DMS 273 (cell line): ENCODE data around the gene CLASP1.
"Not testable (repeated sequence)": the region's sequence is repeated elsewhere in the genome, so short reads cannot be mapped to it uniquely, and the experiment has no call there.

ENCODE experiments used
- DNase-seq: peaks from one replicate; lab custom pipeline; 2025; ENCODE audit not compliant: unreplicated experiment; lab: John Stamatoyannopoulos, UW

CLASP1 gene

DNA sequence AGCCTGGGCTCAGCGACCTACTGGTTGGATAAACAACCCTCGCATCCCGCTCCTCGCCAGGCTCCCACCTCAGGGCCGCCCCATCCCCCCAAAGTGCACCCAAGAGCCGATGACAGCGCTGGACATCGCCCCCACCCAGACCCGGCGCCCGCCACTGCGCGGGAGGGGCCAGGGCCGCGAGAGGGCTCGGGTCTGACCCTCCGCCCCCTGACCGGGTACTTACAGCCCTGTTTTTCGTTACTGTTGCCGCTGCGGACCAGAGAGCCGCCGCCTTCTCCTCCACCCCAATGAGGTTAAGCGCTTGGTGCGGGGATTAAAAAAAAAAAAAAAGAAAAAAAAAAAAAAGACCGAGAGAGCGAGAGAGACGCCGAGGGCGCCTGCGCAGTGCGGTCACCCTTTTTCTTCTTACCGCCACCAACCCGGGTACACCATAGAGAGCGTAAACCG, at the start of gene CLASP1:
CLASP1 (minus strand) TSS at position 314 of the 447 bp plus-strand sequence. CDS start 43,567 bp downstream, outside the sequence.
- DNase-seq, result peak; percentile 79

- DNase-seq, result no peak
Measured at GRCh38 chr2:121698318-121698930, 49.2 kb upstream of the CLASP1 start.

- DNase-seq, result no peak
Measured at GRCh38 chr2:121697108-121697631, 47.9 kb upstream of the CLASP1 start.

GRCh38 chr2:121696410-121696930, 47.2 kb upstream of the CLASP1 start:
- peak; percentile 10 for DNase-seq

DNA sequence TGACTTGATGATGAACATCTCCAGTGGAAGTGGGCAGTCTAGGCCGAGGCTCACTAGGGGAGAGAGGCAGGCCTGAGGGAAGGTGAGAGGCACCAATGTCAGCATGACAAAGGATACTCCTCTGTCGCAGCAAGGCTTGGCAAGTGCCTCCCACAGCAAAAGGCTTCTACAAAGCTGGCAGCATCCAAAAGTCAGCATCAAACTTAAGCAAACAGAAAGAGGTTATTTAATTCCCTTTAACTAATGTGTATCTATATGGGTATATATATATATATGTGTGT, 45.8 kb upstream of the CLASP1 start:
- no peak for DNase-seq

GRCh38 chr2:121694398-121695170, 45.3 kb upstream of the CLASP1 start:
- peak; percentile 15 for DNase-seq

DNA sequence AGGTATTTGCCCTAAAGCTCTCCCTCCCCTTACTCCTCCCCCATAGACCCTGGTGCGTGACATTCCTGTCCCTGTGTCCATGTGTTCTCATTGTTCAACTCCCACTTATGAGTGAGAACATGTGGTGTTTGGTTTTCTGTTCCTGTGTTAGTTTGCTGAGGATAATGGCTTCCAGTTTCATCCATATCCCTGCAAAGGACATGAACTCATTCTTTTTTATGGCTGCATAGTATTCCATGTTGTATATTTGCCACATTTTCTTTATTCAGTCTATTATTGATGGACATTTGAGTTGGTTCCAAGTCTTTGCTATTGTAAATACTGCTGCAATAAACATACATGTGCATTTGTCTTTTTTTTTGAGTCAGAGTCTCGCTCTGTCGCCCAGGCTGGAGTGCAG, 41.3 kb upstream of the CLASP1 start:
- not testable (repeated sequence) for DNase-seq

GRCh38 chr2:121690095-121690494, 40.8 kb upstream of the CLASP1 start:
- peak; percentile 15 for DNase-seq

GRCh38 chr2:121689356-121689755, 40.1 kb upstream of the CLASP1 start:
- DNase-seq, result peak; percentile 76

DNA sequence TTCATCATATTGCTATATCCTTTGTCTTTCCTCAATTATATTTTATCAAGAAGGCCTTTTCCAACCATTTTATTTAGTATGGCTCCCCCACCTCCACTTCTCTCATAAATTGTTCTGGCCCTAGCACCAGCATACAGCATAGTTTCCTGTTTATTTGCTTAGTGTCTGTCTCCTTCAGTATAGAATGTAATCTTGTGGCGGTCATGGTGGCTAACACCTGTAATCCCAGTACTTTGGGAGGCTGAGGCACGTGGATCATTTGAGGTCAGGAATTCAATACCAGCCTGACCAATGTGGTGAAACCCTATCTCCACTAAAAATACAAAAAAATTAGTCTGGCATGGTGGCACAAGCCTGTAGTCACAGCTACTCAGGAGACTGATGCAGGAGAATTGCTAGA, 39.6 kb upstream of the CLASP1 start:
- DNase-seq, result no peak

DNA sequence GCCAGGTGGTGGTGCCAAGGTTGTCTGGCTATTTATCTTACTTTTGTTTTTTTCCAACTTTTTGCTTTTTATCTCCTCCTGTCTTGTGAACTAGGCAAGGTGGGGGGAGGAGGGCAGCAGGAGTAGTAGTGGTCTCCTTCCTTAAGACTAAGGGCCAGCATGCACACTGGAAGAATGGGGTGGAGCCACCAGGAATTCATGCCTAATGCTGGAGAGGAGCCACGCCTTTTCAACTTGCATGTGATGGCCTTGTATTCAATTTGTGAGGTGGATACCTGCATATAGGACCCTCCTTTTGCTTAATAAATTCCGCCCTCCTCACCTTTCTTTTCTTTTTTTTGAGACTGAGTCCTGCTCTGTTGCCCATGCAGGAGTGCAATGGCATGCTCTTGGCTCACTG, 37.6 kb upstream of the CLASP1 start:
- DNase-seq, result no peak

- no peak for DNase-seq
Measured at GRCh38 chr2:121686218-121686617, 37.0 kb upstream of the CLASP1 start.

GRCh38 chr2:121682396-121683298, 33.4 kb upstream of the CLASP1 start:
- DNase-seq, result no peak

- no peak for DNase-seq
Measured at GRCh38 chr2:121677855-121678254, 28.6 kb upstream of the CLASP1 start.

DNA sequence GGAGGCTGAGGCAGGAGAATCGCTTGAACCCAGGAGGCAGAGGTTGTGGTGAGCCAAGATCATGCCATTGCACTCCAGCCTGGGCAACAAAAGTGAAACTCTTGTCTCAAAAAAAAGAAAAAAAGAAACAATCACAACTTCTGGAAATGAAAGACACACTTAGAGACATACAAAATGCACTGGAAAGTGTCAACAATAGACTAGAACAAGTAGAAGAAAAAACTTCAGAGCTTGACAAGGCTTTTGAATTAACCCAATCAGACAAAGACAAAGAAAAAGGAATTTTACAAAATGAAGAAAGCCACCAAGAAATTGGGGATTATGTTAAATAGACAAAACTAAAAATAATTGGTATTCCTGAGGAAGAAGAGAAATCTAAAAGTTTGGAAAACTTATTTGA, 22.4 kb upstream of the CLASP1 start:
- DNase-seq, result not testable (repeated sequence)

DNA sequence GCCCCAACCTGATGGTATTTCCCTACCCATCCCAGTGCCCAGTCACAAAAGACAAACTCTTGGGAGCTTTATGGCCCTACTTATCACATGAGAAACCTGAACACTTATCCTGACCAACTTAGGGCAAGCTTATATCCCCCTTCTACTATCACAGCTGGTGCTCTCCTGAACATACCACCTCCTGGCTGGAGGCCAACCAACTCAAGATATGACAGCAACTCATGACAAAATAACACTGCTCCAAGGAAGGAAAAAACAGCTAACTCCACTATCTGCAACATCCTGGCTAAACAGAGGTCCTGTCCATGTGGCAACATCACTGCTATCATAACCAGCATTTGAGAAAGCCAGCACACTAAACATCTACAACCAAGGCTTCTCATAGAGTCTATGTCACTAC, 20.9 kb upstream of the CLASP1 start:
- peak; percentile 25 for DNase-seq

- DNase-seq, result peak; percentile 20
Measured at GRCh38 chr2:121667618-121668017, 18.4 kb upstream of the CLASP1 start.

DNA sequence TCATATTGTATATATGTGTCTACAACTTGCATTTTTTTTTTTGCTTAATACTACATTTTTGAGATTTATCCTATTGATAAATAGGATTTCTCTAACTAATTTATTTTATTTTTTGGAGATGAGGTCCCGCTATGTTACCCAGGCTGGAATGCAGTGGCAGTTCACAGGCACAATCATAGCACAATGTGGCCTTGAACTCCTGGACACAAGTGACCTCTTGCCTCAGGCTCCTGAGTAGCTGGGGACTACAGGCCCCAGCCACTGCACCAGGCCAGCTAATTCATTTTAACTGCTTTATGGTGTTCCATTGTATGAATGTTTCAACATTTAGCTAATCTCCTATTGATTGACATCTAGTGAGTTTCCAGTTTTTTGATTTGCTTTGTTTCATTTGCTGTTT, 16.8 kb upstream of the CLASP1 start:
- no peak for DNase-seq

- no peak for DNase-seq
Measured at GRCh38 chr2:121665504-121665903, 16.2 kb upstream of the CLASP1 start.

- no peak for DNase-seq
Measured at GRCh38 chr2:121664713-121665112, 15.5 kb upstream of the CLASP1 start.

- no peak for DNase-seq
Measured at GRCh38 chr2:121664086-121664485, 14.8 kb upstream of the CLASP1 start.
